Endothelial cell of umbilical vein (primary cell): Measurements from ENCODE around the gene SLC22A4. TPM values are rescaled to one million over a fixed set of nuclear protein-coding genes. Genes with fewer than 3 reads are reported as not detected.

Experiments used
- BruUV-seq: library from RNA; stranded (reverse); fragments of 400-500 nt; replicated peaks from 2 replicates; lab custom pipeline; 2021; lab: Mats Ljungman, UMichigan
- CTCF ChIA-PET: fragments of 300-600, 350-600 bp; sonication (Branson Sonifier 250); formaldehyde crosslinking; loops from one replicate; lab custom pipeline; 2021; ENCODE audit warnings: antibody characterized with exemption, inconsistent platforms; lab: Charles Lee
- POLR2A ChIA-PET: fragments of 300-600, 350-600 bp; sonication (Branson Sonifier 250); formaldehyde crosslinking; loops from one replicate; lab custom pipeline; 2021; ENCODE audit warnings: antibody characterized with exemption, inconsistent platforms; lab: Charles Lee
- DNase-seq: peaks from one replicate; pipeline ENCODE4 v3.0.0-alpha.2; 2011; ENCODE audit warnings: low read depth, low spot score
- FAIRE-seq: peaks from 2 replicates; lab custom pipeline; 2011; peaks lifted over from hg19 to GRCh38; lab: Jason Lieb, UNC
- H2AFZ ChIP-seq: 2 replicates; pipeline ENCODE4 v1.6.0; 2012; ENCODE audit warnings: low read depth, low read length, control low read depth, inconsistent platforms
- H3K27ac ChIP-seq: 2 replicates; pipeline ENCODE4 v1.5.1; 2011; ENCODE audit warnings: low read depth, mild to moderate bottlenecking, control low read depth, low read length, moderate library complexity; ENCODE audit not compliant: insufficient read depth
- H3K27me3 ChIP-seq, 2 experiments: 2 replicates each; pipeline versions ENCODE4 v1.6.0 to v1.6.1; 2011; ENCODE audit warnings: low read length in 2 of 2, mixed read lengths in 1 of 2; ENCODE audit not compliant: control insufficient read depth in 2 of 2, insufficient read depth in 2 of 2
- H3K36me3 ChIP-seq, 2 experiments: 2 replicates in 1 of 2; 3 replicates in 1 of 2; pipeline ENCODE4 v1.5.1; 2011; ENCODE audit warnings: low read length in 2 of 2, mild to moderate bottlenecking in 1 of 2, moderate library complexity in 1 of 2; ENCODE audit not compliant: control insufficient read depth in 2 of 2, insufficient read depth in 2 of 2; ENCODE audit errors: extremely low read depth in 1 of 2
- H3K4me1 ChIP-seq: 3 replicates; pipeline ENCODE4 v1.5.1; 2011; ENCODE audit warnings: mild to moderate bottlenecking, low read length; ENCODE audit not compliant: control insufficient read depth, insufficient read depth; ENCODE audit errors: extremely low read depth
- H3K4me2 ChIP-seq: 2 replicates; pipeline ENCODE4 v1.6.1; 2011; ENCODE audit warnings: low read length, control low read depth, mixed read lengths; ENCODE audit not compliant: insufficient read depth
- H3K4me3 ChIP-seq, 3 experiments: fragments of 200-600 bp in 1 of 3; sonication (generic), shearing (Covaris generic) in 1 of 3; replicated peaks in 1 of 3; 2 replicates each; pipeline ENCODE4 v1.5.1; 2011 to 2016; ENCODE audit warnings: control low read depth in 3 of 3, low read length in 3 of 3, mild to moderate bottlenecking in 2 of 3, inconsistent platforms in 1 of 3, low read depth in 1 of 3, moderate library complexity in 1 of 3; ENCODE audit not compliant: insufficient read depth in 1 of 3
- H3K79me2 ChIP-seq: 2 replicates; pipeline ENCODE4 v1.6.0; 2012; ENCODE audit warnings: low read length, inconsistent platforms; ENCODE audit not compliant: control insufficient read depth, insufficient read depth
- H3K9ac ChIP-seq: replicated peaks from 2 replicates; pipeline ENCODE3; 2011; ENCODE audit warnings: low read length, control low read depth; ENCODE audit not compliant: insufficient read depth; ENCODE audit errors: extremely low read depth
- H3K9me1 ChIP-seq: replicated peaks from 3 replicates; pipeline ENCODE4 v1.6.0; 2011; ENCODE audit warnings: mild to moderate bottlenecking, low read length; ENCODE audit not compliant: control insufficient read depth, insufficient read depth; ENCODE audit errors: extremely low read depth
- H3K9me3 ChIP-seq: replicated peaks from 2 replicates; pipeline ENCODE4 v1.5.1; 2012; ENCODE audit warnings: low read length, inconsistent platforms; ENCODE audit not compliant: control insufficient read depth, insufficient read depth
- H4K20me1 ChIP-seq: replicated peaks from 2 replicates; pipeline ENCODE3; 2011; ENCODE audit warnings: mild to moderate bottlenecking, low read length; ENCODE audit not compliant: control insufficient read depth, insufficient read depth; ENCODE audit errors: extremely low read depth
- CTCF ChIP-seq, 2 donors: IDR thresholded peaks; 1 replicate in 1 of 2; 2 replicates in 1 of 2; pipeline ENCODE4 v1.5.1; 2011; ENCODE audit warnings: low read length in 2 of 2, mild to moderate bottlenecking in 2 of 2, moderate library complexity in 2 of 2, control low read depth in 1 of 2, inconsistent platforms in 1 of 2, low read depth in 1 of 2; ENCODE audit not compliant: insufficient read depth in 1 of 2; ENCODE audit errors: extremely low read depth in 1 of 2
- FOS ChIP-seq: IDR thresholded peaks from 2 replicates; pipeline ENCODE4 v1.6.1; 2011; ENCODE audit warnings: mild to moderate bottlenecking, low read length, moderate library complexity, borderline replicate concordance; ENCODE audit not compliant: insufficient read depth
- JUN ChIP-seq: IDR thresholded peaks from 2 replicates; pipeline ENCODE4 v1.6.1; 2011; ENCODE audit warnings: borderline replicate concordance, low read depth; ENCODE audit not compliant: insufficient read length, insufficient read depth
- POLR2A ChIP-seq: IDR thresholded peaks from 2 replicates; pipeline ENCODE4 v1.6.1; 2012; ENCODE audit warnings: low read depth, mild to moderate bottlenecking, control low read depth, low read length
- dilution Hi-C: fragments of 300-500 bp; cut with MboI; formaldehyde crosslinking; loops from one replicate; pipeline ENCODE4 v1.15.0; 2019; ENCODE audit warnings: low sequenced_read_pairs; ENCODE audit not compliant: extremely low pct_ligation_motif_present
- intact Hi-C: fragments of 100-400 bp; cut with micrococcal nuclease; formaldehyde crosslinking; loops from one replicate; pipeline ENCODE4 v1.10.0; 2022
- polyA plus RNA-seq, 4 experiments: library from polyadenylated mRNA; depleted of rRNA in 3 of 4; stranded (reverse) in 3 of 4; unstranded in 1 of 4; fragments of >200 nt; gene quantifications; 2 replicates each; pipeline versions ENCODE4 v1.2.1 to v1.2.3, GENCODE V29; 2011 to 2012; ENCODE audit warnings: missing spikeins in 1 of 4
- total RNA-seq: library from RNA; stranded (reverse); gene quantifications from 2 replicates; pipeline ENCODE4 v1.2.3, GENCODE V29; 2021

The SLC22A4 gene
- total and polyA plus RNA-seq, 2 donors (not counting 3 experiments of a cell fraction or from before 2014, with no cell fraction given), result 4.9 to 6.9 TPM

- peaks cover 43% of the 10 kb centered on the region for H3K79me2 ChIP-seq
- H3K4me2 ChIP-seq, result peak overlapping the region; percentile 75
- no peaks in the 10 kb centered on the region for H3K9me3 ChIP-seq
- peak overlapping the region in 1 of 3 experiments; percentile 9 for H3K4me3 ChIP-seq
- dilution Hi-C loops, result no loop called here
- ChIA-PET POLR2A (no interaction called here), CTCF (interaction anchor here (0.9 to 7.8 kb wide), 6 partner anchors 12 to 241 kb away, joined by 3 to 93 read pairs (median 6); partner anchors contain the start of gene SLC22A4)
- no peaks in the 10 kb centered on the region for H4K20me1 ChIP-seq
- H3K27me3 ChIP-seq, result no peaks in the 10 kb centered on the region
- peaks cover 2 to 3% of the 10 kb centered on the region in 2 experiments for H3K36me3 ChIP-seq
- no TSS peak for BruUV-seq
- FAIRE-seq, result peak; percentile 81
- intact Hi-C loops, result loop anchor here (1.0 to 10.0 kb wide), 3 partner anchors 70 to 445 kb away; no protein-coding TSS in a partner anchor
- peak overlapping the region; percentile 96 for H3K27ac ChIP-seq
- peak overlapping the region; percentile 96 for H3K9ac ChIP-seq
- DNase-seq, result peak; percentile 65
- no peaks in the 10 kb centered on the region for H3K9me1 ChIP-seq
- H2AFZ ChIP-seq, result no peak overlapping the region
- peaks cover 68% of the 10 kb centered on the region for H3K4me1 ChIP-seq
- peak; percentile 39 for TF ChIP-seq POLR2A
- TF ChIP-seq CTCF (IDR thresholded peaks at IDR 0.05; ENCODE audit: extremely low read depth in 1 of 2, insufficient read depth in 1 of 2, low read depth in 1 of 2, low read length in 2 of 2), result no peak
These were observed 34.1 kb upstream of the SLC22A4 start for GRCh38 chr5:132260051-132260450.

GRCh38 chr5:132260714-132261551 lies 33.3 kb upstream of the SLC22A4 start:
- peak; percentile 98 for FAIRE-seq
- Histone ChIP-seq H3K4me2 (peak overlapping the region; percentile 75), H3K36me3 (peaks cover 2 to 3% of the 10 kb centered on the region in 2 experiments), H3K9me3 (no peaks in the 10 kb centered on the region), H3K27me3 (no peaks in the 10 kb centered on the region), H3K4me1 (peaks cover 76% of the 10 kb centered on the region), H4K20me1 (no peaks in the 10 kb centered on the region), H2AFZ (no peak overlapping the region), H3K27ac (peak overlapping the region; percentile 96), H3K9ac (no peak overlapping the region), H3K79me2 (peaks cover 43% of the 10 kb centered on the region), H3K9me1 (no peaks in the 10 kb centered on the region), H3K4me3 (no peak overlapping the region)
- BruUV-seq, result no TSS peak
- peak; percentile 91 for DNase-seq
- ChIA-PET CTCF (interaction anchor here (1.4 to 7.8 kb wide), 4 partner anchors 11 to 240 kb away, joined by 3 to 93 read pairs (median 10); no protein-coding TSS in a partner anchor), POLR2A (interaction anchor here (0.6 kb wide), 1 partner anchor 1150 kb away, joined by 3 read pairs; no protein-coding TSS in a partner anchor)
- dilution Hi-C loops, result no loop called here
- TF ChIP-seq POLR2A (no peak), FOS (peak; percentile 84), JUN (peak; percentile 43)
- intact Hi-C loops, result loop anchor here (1.0 to 10.0 kb wide), 3 partner anchors 71 to 446 kb away; no protein-coding TSS in a partner anchor
